Heart left ventricle (tissue), 16 donors: ENCODE results near the gene ZNF566. TPM values are rescaled to one million over a fixed set of nuclear protein-coding genes. Genes with fewer than 3 reads are reported as not detected.

Source experiments
- ATAC-seq, 4 donors: fragments of 200-7000 bp; cut with Tn5 transposase; one replicate each; pipeline ENCODE4 v1.9.1; 2020 to 2022; ENCODE audit warnings: moderate library complexity in 4 of 4, mild to moderate bottlenecking in 3 of 4, moderate number of reproducible peaks in 1 of 4
- DNase-seq, 5 donors: peaks; one replicate each; pipeline ENCODE4 v3.0.0-alpha.2; 2020
- H3K27ac ChIP-seq, 12 donors: fragments of 200-600 bp; sonication (generic) in 4 of 12; one replicate each; pipeline versions ENCODE4 v1.5.0 to v1.8.0; 2016 to 2022; ENCODE audit warnings: mild to moderate bottlenecking in 2 of 12
- H3K27me3 ChIP-seq, 9 donors: fragments of 200-600 bp; sonication (generic) in 2 of 9; one replicate each; pipeline versions ENCODE4 v1.5.1 to v1.8.0; 2016 to 2022; ENCODE audit warnings: mild to moderate bottlenecking in 3 of 9
- H3K36me3 ChIP-seq, 9 donors: fragments of 200-600 bp; sonication (generic) in 2 of 9; one replicate each; pipeline versions ENCODE4 v1.5.0 to v1.8.0; 2018 to 2022; ENCODE audit warnings: mild to moderate bottlenecking in 2 of 9
- H3K4me1 ChIP-seq, 12 donors: fragments of 200-600 bp; sonication (generic) in 4 of 12; one replicate each; pipeline versions ENCODE4 v1.5.0 to v1.8.0; 2016 to 2022; ENCODE audit warnings: mild to moderate bottlenecking in 3 of 12
- H3K4me3 ChIP-seq, 12 donors: fragments of 200-600 bp; sonication (generic) in 4 of 12; one replicate each; pipeline versions ENCODE4 v1.5.0 to v1.8.0; 2017 to 2022; ENCODE audit warnings: mild to moderate bottlenecking in 9 of 12, moderate library complexity in 4 of 12
- H3K9me3 ChIP-seq, 12 donors: fragments of 200-600 bp; sonication (generic) in 4 of 12; one replicate each; pipeline versions ENCODE4 v1.5.0 to v1.8.0; 2016 to 2022; ENCODE audit warnings: mild to moderate bottlenecking in 1 of 12
- POLR2A ChIP-seq, 2 donors: fragments of 450-650 bp; IDR thresholded peaks; one replicate each; pipeline ENCODE4 v1.6.1; 2017; ENCODE audit warnings: antibody characterized with exemption in 2 of 2, mild to moderate bottlenecking in 2 of 2, moderate library complexity in 2 of 2
- WGBS, 4 donors: extraction: QIAGEN DNeasy Blood & Tissue Kit in 2 of 4; methylation state at CpG; one replicate each; pipeline versions ENCODE4 v1.1.5 to v1.1.7; 2013 to 2018; 5-methylcytosine and 5-hydroxymethylcytosine counted together
- intact Hi-C, 10 donors: fragments of 100-400 bp; cut with DNase I; formaldehyde crosslinking; loops; one replicate each; pipeline versions ENCODE4 v1.11.1 to v1.14.2; 2022
- polyA plus RNA-seq, 2 donors: library from polyadenylated mRNA; stranded (reverse); fragments of 200-250 nt; gene quantifications; one replicate each; pipeline ENCODE4 v1.2.3, GENCODE V29; 2013
- total RNA-seq, 9 donors: library from RNA; depleted of rRNA in 2 of 9; stranded (reverse); fragments of >200 nt in 2 of 9; fragmentation: NEBNext Ultra II Directional in 3 of 9; extraction: Animal tissue kit (Norgen Biotek cat#: 25700) in 3 of 9; gene quantifications; one replicate each; pipeline versions ENCODE4 v1.1.0 to v1.2.4, GENCODE V29; 2016 to 2023
- TF ChIP-seq, protein P1 (sequence below), 12 donors: fragments of 200-600 bp; sonication (generic) in 4 of 12; IDR thresholded peaks; one replicate each; pipeline versions ENCODE4 v1.5.0 to v1.8.0; 2018 to 2022; ENCODE audit warnings: antibody characterized with exemption in 12 of 12, mild to moderate bottlenecking in 5 of 12
- donor health status: ischemic (EF 13 %, LVEDD 7.1; RV severe dilation, severe dysfunction).
- donor health status: healthy with polysubstance abuse.
- donor health status: DM: no; HTN: yes; CAD: no.
- donor health status: DM: no; HTN: no; CAD: no.
- donor health status: ischemic (EF 25% LVEDD 6.9; RV normal size, moderate dysfunction).
- donor health status: ischemic (EF 25% LVEDD 5.7; RV mildly dilated, moderate dysfunction).
- donor health status: healthy.
- donor health status: DM: yes; HTN: yes; CAD: no.
- donor health status: ischemic (EF 35%, LVEDD 5.7; RV mildly dilated, moderate dysfunction).
- donor health status: nonischemic (EF 11% LVEDD 7.7; RV severe dilation, severe dysfunction).
- donor health status: DM: yes; HTN: yes; CAD: no.
- donor health status: PGD.
- donor health status: ischemic (EF 29% LVEDD 5.4; RV normal size, mild dysfunction).
- donor health status: nonischemic (EF 23%, LVEDD 6.1; RV moderate dilation, normal function).

Gene ZNF566
- total and polyA plus RNA-seq, 11 donors, result 3.7 to 14.0 (median 8.1) TPM

GRCh38 chr19:36527873-36528193 is 38.5 kb upstream of the ZNF566 start:
- WGBS, 4 donors, result 0 to 3% (median 1%) methylated on average over 13 of the region's 13 CpGs
- no peak for DNase-seq
- Histone ChIP-seq H3K9me3 (peaks cover 0 to 60% (median 20%) of the 10 kb centered on the region in 12 donors), H3K4me1 (peaks cover 0 to 26% (median 15%) of the 10 kb centered on the region in 12 donors), H3K4me3 (peak overlapping the region; percentile 40 to 89 (median 74)), H3K27ac (peak overlapping the region; percentile 73 to 99 (median 94)), H3K36me3 (peaks cover 0 to 47% (median 18%) of the 10 kb centered on the region in 9 donors), H3K27me3 (no peaks in the 10 kb centered on the region)
- intact Hi-C loops, result loop anchor here in 3 of 10 donors (5.0 to 10.0 kb wide), 4 partner anchors 44 to 324 kb away; partner anchors contain the start of genes ZNF529 (in 2 of the 3), ZNF567 (in 2 of the 3), ZNF345 (in 1 of the 3) and ZNF461 (in 1 of the 3)
- TF ChIP-seq, protein P1, sequence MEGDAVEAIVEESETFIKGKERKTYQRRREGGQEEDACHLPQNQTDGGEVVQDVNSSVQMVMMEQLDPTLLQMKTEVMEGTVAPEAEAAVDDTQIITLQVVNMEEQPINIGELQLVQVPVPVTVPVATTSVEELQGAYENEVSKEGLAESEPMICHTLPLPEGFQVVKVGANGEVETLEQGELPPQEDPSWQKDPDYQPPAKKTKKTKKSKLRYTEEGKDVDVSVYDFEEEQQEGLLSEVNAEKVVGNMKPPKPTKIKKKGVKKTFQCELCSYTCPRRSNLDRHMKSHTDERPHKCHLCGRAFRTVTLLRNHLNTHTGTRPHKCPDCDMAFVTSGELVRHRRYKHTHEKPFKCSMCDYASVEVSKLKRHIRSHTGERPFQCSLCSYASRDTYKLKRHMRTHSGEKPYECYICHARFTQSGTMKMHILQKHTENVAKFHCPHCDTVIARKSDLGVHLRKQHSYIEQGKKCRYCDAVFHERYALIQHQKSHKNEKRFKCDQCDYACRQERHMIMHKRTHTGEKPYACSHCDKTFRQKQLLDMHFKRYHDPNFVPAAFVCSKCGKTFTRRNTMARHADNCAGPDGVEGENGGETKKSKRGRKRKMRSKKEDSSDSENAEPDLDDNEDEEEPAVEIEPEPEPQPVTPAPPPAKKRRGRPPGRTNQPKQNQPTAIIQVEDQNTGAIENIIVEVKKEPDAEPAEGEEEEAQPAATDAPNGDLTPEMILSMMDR (IDR thresholded peaks at IDR 0.05), result no peak
- TF ChIP-seq POLR2A (IDR thresholded peaks at IDR 0.05), result no peak
- ATAC-seq, result peak in 1 of 4 donors; percentile 7

DNA sequence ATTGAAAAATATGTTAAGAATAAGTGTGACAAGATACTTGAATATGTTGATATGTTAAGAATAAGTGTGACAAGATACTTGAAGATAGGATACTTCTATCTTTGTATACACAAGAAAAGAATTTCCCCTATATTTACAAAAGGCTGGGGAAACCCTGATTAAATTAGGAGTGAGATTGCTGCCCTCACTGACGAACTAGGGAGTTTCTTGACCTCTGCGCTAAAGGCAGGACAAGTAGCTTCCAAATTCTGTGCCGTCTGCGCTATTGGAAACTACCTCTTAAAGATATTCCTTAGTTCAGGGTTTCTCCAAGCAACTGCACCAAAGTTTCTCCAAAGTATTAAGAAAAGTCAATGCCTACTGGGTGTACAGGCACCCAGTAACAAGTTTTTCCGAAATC is 38.0 kb upstream of the ZNF566 start:
- intact Hi-C loops, result loop anchor here in 3 of 10 donors (5.0 to 10.0 kb wide), 4 partner anchors 45 to 325 kb away; partner anchors contain the start of genes ZNF529 (in 2 of the 3), ZNF567 (in 2 of the 3), ZNF345 (in 1 of the 3) and ZNF461 (in 1 of the 3)

DNA sequence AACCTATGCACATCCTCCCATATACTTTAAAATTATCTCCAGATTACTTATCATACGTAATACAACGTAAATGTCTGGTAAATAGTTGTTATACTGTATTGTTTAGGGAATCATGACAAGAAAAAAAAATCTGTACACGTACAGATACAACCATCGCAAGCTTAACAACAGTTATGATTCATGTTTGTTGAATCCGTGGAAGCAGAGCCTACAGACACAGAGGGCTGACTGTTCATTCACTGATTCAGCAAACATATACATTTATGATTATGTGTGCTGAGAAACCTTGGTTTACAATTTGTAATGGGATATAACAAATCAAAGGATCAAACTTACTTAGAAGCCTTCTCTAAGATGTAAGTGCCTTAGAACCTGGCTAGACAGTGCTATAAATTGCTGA is 37.2 kb upstream of the ZNF566 start:
- WGBS, 4 donors, result 74 to 88% (median 81%) methylated on average over 5 of the region's 5 CpGs
- no peaks in the 10 kb centered on the region for H3K27me3 ChIP-seq
- H3K9me3 ChIP-seq, result peaks cover 0 to 62% (median 22%) of the 10 kb centered on the region in 12 donors
- peaks cover 0 to 26% (median 15%) of the 10 kb centered on the region in 12 donors for H3K4me1 ChIP-seq
- H3K4me3 ChIP-seq, result peak overlapping the region in 4 of 12 donors; percentile 72 to 81 (median 78)
- no peak for TF ChIP-seq POLR2A (IDR thresholded peaks at IDR 0.05)
- TF ChIP-seq, protein P1 (IDR thresholded peaks at IDR 0.05), result no peak
- DNase-seq (no peak), ATAC-seq (no peak)
- H3K36me3 ChIP-seq, result peaks cover 0 to 48% (median 26%) of the 10 kb centered on the region in 9 donors
- intact Hi-C loops, result loop anchor here in 3 of 10 donors (5.0 to 10.0 kb wide), 4 partner anchors 46 to 326 kb away; partner anchors contain the start of genes ZNF529 (in 2 of the 3), ZNF567 (in 2 of the 3), ZNF345 (in 1 of the 3) and ZNF461 (in 1 of the 3)
- H3K27ac ChIP-seq, result no peak overlapping the region

More for the DNA sequence above, 38.0 kb upstream of the ZNF566 start:
- H3K9me3 ChIP-seq, result peaks cover 0 to 62% (median 21%) of the 10 kb centered on the region in 12 donors
- no peak for ATAC-seq
- TF ChIP-seq, protein P1 (IDR thresholded peaks at IDR 0.05), result no peak
- TF ChIP-seq POLR2A (IDR thresholded peaks at IDR 0.05), result no peak
- no peak for DNase-seq
- peak overlapping the region; percentile 40 to 89 (median 74) for H3K4me3 ChIP-seq
- H3K27ac ChIP-seq, result peak overlapping the region in 11 of 12 donors; percentile 88 to 99 (median 94)
- WGBS, 4 donors, result 3 to 8% (median 7%) methylated on average over 5 of the region's 5 CpGs
- H3K4me1 ChIP-seq, result peaks cover 0 to 26% (median 15%) of the 10 kb centered on the region in 12 donors
- peaks cover 0 to 47% (median 21%) of the 10 kb centered on the region in 9 donors for H3K36me3 ChIP-seq
- H3K27me3 ChIP-seq, result no peaks in the 10 kb centered on the region

GRCh38 chr19:36524617-36525016 is 35.3 kb upstream of the ZNF566 start:
- Histone ChIP-seq H3K4me3 (no peak overlapping the region), H3K27me3 (no peaks in the 10 kb centered on the region), H3K9me3 (peaks cover 0 to 66% (median 38%) of the 10 kb centered on the region in 12 donors), H3K27ac (no peak overlapping the region), H3K36me3 (peaks cover 0 to 67% (median 34%) of the 10 kb centered on the region in 9 donors), H3K4me1 (peaks cover 0 to 25% (median 15%) of the 10 kb centered on the region in 12 donors)
- no peak for DNase-seq
- no peak for ATAC-seq
- TF ChIP-seq, protein P1 (IDR thresholded peaks at IDR 0.05), result no peak
- TF ChIP-seq POLR2A (IDR thresholded peaks at IDR 0.05), result no peak
- 88 to 94% (median 90%) methylated on average over 4 of the region's 4 CpGs for WGBS, 4 donors
- intact Hi-C loops, result loop anchor here in 3 of 10 donors (5.0 to 10.0 kb wide), 4 partner anchors 48 to 328 kb away; partner anchors contain the start of genes ZNF529 (in 2 of the 3), ZNF567 (in 2 of the 3), ZNF345 (in 1 of the 3) and ZNF461 (in 1 of the 3)
